CD4-positive, alpha-beta T cell treated with Interleukin-1 beta for 1 hour (primary cell): ENCODE data around the gene RPS2.
"Not testable (repeated sequence)": the region's sequence is repeated elsewhere in the genome, so short reads cannot be mapped to it uniquely, and the experiment has no call there.

Experiments
- DNase-seq, 2 donors: peaks; one replicate each; pipeline ENCODE4 v3.0.0-alpha.2; 2020 to 2022

The RPS2 gene

GRCh38 chr16:1941162-1942046 lies 23.2 kb downstream of the RPS2 start:
- no peak for DNase-seq

DNA sequence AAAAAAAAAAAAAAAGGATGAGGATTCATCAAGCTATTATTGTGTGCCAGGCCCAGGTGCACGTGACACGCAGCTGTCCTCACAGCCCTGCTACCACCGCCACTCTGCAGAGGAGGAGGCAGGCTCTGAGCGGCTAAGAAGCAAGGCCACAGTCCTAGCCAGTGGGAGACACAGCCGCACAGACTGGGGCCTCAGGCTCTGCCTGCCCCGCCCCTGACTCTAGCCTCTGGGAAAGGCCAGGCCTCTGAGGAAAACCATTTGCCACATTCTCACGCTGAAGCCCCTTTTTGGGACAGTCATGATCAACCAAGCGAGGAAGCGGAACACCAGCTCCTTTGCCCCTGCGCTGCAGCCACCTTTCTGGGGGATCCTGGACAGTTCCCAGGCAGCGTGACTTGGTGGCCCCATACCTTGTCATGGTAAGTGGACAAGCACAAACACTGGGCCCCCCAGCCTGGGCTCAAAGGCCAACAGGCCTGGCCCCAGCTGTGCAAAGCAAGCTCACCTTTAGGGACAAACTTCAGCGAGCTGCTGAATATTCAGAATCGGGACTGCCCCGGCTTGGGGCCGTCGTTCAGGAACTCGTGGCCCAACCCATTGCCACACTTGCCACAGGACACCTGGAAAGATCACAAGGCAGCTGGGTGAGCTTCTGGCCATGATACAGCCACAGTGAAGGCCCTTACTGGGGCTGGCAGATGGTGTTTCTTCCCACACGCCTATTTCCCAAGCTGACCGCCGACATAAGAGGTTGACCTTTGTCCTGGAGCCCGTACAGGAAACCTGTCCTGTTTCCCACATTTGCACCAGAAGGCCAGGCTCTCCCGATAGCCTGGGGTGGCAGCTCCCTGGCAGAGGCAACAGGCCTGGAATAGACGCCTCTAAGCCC lies 24.1 kb downstream of the RPS2 start:
- no peak for DNase-seq

- not testable (repeated sequence) for DNase-seq
Measured at GRCh38 chr16:1939833-1940232, 24.8 kb downstream of the RPS2 start.

DNA sequence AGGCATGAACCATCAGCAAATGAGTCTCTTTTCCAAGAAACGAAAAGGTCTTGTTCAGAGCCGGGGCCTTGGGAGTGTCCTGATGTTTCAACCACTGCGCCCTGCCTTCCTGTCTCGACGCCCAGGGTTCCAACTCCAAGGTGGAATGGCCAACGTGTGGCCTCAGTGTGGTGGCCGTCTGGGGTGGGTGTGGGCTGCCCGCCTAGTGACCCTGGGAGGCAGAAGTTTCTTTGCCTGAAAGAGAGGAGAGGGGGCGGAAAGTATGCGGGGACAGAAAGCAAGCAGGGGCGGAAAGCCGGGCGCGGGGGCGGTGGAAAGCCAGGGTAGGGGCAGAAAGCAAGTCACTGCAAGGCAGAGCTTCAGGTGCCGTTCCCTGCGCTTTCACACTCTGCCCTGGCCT lies 25.7 kb downstream of the RPS2 start:
- DNase-seq = no peak

DNA sequence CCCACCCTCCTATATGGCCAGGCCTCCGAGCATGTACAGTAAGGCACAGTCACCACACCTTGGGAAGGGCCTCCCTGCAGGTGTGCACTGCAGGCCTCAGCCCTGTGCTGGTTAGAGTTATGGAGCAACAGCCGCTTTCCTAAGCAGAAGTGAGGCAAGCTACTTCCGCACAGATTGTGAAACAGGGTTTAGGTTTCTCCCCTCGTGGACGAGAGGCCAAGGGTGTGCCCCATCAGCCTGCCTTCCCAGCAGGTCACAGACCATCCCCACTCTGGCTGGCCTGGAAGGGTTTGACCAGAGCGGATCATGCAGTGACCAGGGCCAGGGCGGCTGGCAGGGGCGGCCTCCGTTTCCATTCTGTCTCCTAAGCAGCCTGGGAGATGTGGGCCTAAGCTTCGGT lies 26.3 kb downstream of the RPS2 start:
- DNase-seq = peak in 1 of 2 donors; percentile 51

GRCh38 chr16:1936945-1937479 lies 27.6 kb downstream of the RPS2 start:
- DNase-seq = no peak

DNA sequence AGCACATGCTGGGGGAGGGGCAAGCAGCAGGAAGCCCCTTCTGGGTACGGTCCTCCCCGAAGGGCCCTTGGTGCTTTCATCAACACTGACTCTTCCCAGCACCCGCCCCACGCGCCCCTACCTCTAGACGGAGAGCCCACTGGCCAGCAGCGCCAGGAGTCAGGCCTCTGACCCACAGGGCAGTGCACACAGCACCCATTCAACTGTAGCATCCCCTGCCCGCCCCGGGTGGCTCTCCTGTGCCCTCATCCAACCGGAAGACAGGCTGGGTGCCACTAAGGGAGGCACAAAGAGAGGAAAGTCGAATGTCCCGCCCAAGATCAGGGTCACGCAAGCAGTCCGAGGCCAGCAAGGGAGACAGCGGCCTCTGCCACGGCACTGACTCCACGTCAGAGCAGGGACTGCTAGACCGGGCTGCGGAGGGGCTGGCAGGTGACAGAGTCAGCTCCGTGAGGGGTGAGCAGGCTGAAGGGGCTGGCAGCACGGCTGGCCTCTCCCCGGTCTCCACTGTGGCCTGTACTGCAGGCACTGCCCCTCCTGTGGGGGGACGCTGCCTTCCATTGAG lies 31.4 kb downstream of the RPS2 start:
- DNase-seq = no peak

DNA sequence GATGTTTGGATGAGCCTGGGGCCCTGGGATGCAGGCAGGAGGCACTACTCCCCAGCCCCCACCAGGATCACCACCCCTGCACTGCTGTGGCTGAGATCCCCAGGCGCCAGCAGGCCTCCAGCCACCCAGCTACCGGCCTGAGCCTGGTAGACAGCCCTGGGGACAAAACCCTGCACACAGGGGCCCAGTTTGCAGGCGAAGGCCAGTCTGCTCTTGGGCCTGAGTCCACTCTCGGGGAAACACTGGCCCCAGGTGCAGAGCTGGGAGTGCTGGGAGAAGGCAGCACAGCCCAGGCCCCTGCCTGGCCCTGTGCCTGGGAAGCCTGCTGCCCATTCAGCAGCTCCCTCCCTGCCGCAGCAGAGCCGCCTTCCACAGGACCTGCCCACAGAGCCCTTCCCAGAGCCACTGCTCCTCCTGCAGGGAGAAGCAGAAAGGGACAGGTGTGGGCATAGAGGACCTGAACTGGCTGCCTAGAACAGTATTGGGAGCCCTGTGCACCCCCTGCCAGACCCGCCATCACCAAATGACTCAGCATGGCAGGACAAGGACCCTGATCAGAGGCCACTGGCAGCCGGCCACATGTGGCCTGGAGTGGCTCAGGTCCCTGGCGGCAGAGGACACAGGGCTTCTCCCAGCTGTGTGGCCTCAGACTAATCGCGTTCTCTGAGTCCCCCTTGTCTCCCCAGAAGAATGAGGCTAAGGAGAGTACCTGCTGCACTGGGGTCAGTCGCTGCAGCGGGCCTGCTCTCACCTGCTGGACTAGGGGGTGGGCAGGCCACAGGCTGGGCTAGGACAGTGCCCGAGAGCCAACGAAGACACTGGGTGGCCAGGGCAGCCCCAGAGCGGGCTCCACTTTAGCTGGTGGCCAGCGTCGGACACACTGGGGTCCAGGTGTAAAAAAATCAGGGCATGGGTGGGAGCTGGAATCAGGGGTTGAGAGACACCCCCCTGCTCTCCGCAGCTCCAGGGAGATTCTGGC lies 32.3 kb downstream of the RPS2 start:
- DNase-seq = no peak

DNA sequence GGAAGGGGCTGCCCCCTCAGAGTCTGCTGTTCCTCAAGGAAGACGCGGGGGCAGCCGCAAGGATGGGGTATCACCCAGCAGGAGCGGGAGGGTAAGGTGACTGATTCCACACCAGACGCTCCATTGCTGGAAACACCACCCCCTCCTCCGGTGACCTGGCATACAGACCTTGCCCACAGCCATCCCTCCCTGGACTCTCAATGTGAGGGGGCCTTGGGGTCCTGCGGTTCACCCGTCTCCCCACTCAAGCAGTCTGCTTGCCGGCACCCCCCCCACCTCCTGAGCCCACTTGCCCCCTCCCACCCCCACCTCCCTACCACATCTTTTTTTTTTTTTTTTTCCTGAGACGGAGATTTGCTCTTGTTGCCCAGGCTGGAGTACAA lies 34.3 kb downstream of the RPS2 start:
- DNase-seq = no peak

GRCh38 chr16:1929578-1930337 lies 34.9 kb downstream of the RPS2 start:
- peak; percentile 90 to 91 for DNase-seq

DNA sequence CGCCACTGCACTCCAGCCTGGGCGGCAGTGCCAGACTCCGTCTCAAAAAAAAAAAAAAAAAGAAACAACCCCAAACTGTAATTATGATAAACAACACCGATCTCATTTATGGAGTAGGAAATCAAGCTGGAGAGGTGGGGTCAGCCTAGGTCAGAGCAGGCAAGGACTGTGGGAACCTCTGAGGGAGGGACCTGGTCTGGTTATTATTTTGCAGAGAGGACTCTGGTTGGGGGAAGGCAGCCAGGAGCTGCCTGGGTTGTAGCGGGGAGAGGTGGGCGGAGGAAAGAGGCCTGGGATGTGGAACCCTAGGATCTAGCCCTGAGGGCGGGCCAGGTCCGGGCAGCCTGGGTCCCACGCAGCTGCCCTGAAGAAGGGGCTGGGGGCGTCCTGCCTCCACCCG lies 35.5 kb downstream of the RPS2 start:
- DNase-seq = no peak

DNA sequence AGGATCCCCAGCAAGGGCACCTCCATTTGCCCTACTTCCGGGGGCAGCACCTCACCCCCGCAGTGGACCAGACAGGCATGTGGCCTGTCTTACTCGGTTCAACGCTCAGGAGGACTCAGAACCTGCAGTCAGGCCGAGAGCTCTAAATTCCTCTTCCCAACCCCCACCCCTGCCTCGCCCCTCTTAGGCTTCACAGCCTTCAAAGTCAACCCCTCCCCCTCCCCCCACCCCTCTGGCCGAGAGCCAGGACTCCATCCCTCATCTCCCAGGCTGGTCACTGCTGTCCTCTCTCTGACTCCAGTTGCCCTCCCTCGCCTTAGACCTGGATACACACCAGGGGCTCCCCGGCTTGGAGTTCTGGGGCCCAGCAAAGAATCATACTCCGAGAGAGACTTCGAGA lies 38.4 kb downstream of the RPS2 start:
- DNase-seq = no peak

GRCh38 chr16:1924095-1924494 lies 40.5 kb downstream of the RPS2 start:
- DNase-seq = no peak

- no peak for DNase-seq
Measured at GRCh38 chr16:1923299-1924034, 41.2 kb downstream of the RPS2 start.

DNA sequence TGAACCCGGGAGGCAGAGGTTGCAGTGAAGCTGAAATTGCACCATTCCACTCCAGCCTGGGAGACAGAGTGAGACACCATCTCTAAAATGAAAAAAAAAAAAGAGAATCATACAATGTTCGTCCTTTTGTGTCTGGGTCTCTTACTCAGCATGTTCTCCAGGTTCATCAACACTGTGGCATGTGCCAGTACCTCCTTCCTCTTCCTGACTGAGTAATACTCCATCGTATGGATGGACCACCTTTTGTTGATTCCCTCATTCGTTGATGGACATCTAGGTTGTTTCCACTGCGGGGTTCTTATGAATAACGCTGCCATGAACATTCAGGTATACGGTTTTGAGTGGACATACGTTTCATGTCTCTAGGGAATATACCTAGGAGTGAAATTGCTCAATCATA lies 42.3 kb downstream of the RPS2 start:
- DNase-seq = no peak

DNA sequence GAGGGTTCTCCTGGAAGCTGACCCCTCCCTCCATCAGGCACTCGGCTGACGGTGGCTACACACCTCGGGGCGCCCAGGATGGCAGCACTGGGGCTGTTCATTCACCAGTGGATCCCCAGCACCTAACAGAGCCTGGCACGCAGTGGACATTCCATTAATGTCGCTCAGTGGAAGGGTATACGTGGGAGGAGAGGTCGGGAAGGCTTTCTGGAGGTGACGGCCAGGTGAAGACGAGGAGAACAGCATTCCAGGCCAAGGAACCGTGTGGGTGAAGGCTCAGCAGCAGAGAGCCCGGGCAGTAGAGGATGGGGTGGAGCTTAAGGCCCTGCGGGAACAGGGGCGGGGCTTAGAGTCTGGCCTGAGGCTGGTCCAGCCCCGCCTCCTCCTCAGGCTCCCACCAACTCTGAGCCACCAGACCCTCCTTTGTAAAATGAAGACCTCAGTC lies 43.9 kb downstream of the RPS2 start:
- no peak for DNase-seq

DNA sequence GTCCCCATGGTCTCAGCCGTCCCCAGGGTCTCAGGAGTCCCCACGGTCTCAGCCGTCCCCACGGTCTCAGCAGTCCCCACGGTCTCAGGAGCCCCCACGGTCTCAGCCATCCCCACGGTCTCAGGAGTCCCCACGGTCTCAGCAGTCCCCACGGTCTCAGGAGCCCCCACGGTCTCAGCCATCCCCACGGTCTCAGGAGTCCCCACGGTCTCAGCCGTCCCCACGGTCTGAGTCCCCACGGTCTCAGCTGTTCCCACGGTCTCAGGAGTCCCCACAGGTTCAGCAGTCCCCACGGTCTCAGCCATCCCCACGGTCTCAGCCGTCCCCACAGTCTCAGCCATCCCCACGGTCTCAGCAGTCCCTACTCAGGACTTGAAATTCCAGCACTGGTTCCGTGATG lies 44.5 kb downstream of the RPS2 start:
- not testable (repeated sequence) for DNase-seq

DNA sequence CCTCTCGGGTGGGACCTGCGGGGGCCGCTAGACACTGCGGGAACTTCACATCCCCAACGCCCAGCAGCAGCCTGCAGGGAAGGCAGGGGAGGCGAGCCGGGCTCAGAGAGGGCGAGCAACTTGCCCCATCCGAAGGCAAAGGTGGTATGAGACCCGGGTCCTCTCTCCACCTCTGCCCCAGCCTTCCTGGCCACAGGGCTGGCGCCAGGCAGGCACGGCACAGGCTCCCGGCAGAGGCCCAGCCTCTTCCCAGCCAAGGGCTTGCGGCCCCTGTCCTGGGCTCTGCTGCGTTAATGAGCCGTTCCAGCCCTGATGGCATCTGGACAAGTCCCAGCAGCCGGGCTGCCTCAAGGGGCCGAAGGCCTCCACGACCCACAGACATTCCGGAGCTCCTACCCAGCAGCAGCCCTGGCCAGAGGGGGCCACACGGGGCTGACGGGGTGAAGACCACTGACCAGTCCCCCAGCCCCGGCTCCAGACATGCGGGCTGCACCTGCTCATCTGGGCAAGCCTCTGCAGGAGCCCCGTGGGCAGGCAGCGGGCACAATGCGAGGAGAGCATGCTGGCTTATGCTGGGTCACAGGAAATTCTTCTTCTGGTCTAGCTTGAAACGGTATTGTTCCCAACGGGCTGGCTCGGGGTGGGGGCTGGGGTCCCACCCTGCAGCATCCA lies 45.2 kb downstream of the RPS2 start:
- no peak for DNase-seq

DNA sequence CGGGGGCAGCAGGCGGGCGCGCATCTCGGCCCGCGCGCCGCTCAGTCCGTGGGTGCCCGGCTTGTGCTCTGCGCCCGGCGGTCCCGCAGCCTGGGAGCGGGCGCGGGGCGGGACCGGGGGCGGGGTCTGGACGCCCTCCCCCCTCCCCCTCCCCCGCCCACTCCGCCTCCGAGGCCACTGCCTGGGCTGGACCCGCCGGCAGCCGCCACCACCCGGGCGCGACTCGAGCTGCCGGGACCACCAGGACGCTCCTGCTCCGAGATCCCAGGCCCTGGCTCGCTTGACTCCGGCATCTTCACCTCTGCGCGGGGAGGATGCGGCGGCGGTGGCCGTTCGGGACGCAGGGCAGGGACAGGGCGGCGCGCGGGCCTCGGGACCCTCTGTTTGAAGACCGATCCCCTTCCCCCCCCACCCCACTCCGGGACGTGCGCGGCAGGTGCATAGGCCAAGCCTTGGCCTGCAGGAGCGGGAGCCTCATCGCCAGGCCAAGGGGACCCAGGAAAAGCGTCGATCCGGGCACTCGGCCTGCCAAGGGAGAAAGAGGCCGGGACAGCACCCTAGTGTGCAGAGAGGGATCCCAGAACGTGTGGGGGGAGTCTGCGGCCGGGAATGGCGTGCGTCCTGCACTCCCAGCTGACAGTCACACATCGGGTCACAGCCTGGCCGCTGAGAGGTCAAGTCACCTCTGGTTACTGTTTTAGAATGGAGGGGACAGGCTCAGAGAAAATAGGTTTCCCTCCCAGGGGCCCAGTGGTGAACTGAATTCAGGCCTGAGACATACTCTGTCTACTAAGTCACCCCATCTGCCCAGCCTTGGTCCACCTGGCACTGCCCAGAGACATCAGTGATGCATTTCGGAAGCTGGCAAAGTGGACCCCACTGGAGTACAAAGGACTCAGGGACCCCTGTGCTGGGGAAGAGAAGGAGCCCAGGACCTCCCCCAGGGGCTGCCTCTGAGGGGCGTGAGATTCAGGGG lies 46.0 kb downstream of the RPS2 start, which contains the start of gene HS3ST6:
Gene HS3ST6 (minus strand): TSS at position 65 of the 976 bp plus-strand sequence. CDS start 92 bp downstream, outside the sequence.
- DNase-seq = no peak
